Endothelial cell of hepatic sinusoid (primary cell): ENCODE measurements around the gene ANO8.
"Not testable (repeated sequence)": the region's sequence is repeated elsewhere in the genome, so short reads cannot be mapped to it uniquely, and the experiment has no call there.

Experiments
- in situ Hi-C: cut with HindIII; loops from 2 replicates; pipeline ENCODE4 v1.10.0; 2017; ENCODE audit warnings: low sequenced_read_pairs

The ANO8 gene

GRCh38 chr19:17334414-17335409, at the start of gene ANO8:
Gene ANO8 (minus strand): TSS chr19:17334855. CDS start chr19:17334670, 185 bp downstream.
- in situ Hi-C loops, result no loop called here

- in situ Hi-C loops, result no loop called here
These were observed 45.9 kb upstream of the ANO8 start for GRCh38 chr19:17380426-17381138.

- in situ Hi-C loops, result no loop called here
These were observed 44.6 kb upstream of the ANO8 start for GRCh38 chr19:17379221-17379631.

GRCh38 chr19:17378271-17378670, 43.6 kb upstream of the ANO8 start:
- in situ Hi-C loops, result no loop called here

GRCh38 chr19:17376935-17377600, 42.4 kb upstream of the ANO8 start, which contains the start of gene PLVAP:
Gene PLVAP (minus strand): TSS chr19:17377342. CDS start chr19:17377288, 54 bp downstream.
- in situ Hi-C loops, result no loop called here

GRCh38 chr19:17370026-17370587, 35.5 kb upstream of the ANO8 start:
- in situ Hi-C loops, result no loop called here

GRCh38 chr19:17365361-17365760, 30.7 kb upstream of the ANO8 start:
- in situ Hi-C loops, result no loop called here

GRCh38 chr19:17363852-17364605, 29.4 kb upstream of the ANO8 start:
- in situ Hi-C loops, result not testable (repeated sequence)

GRCh38 chr19:17359905-17360800, 25.5 kb upstream of the ANO8 start:
- in situ Hi-C loops, result no loop called here

- in situ Hi-C loops, result no loop called here
These were observed 23.7 kb upstream of the ANO8 start for GRCh38 chr19:17358395-17358794.

- in situ Hi-C loops, result no loop called here
These were observed 23.1 kb upstream of the ANO8 start for GRCh38 chr19:17357724-17358123.

GRCh38 chr19:17357078-17357666, 22.5 kb upstream of the ANO8 start:
- in situ Hi-C loops, result no loop called here

- in situ Hi-C loops, result no loop called here
These were observed 18.7 kb upstream of the ANO8 start for GRCh38 chr19:17353386-17353785.

GRCh38 chr19:17352608-17353280, 18.1 kb upstream of the ANO8 start:
- in situ Hi-C loops, result no loop called here

GRCh38 chr19:17351815-17352435, 17.3 kb upstream of the ANO8 start:
- in situ Hi-C loops, result no loop called here

GRCh38 chr19:17348700-17349099, 14.0 kb upstream of the ANO8 start:
- in situ Hi-C loops, result no loop called here

GRCh38 chr19:17347877-17348276, 13.2 kb upstream of the ANO8 start:
- in situ Hi-C loops, result no loop called here

GRCh38 chr19:17347361-17347760, 12.7 kb upstream of the ANO8 start:
- in situ Hi-C loops, result no loop called here
